ENCODE data around the gene MGAT5.

MGAT5 gene

DNA sequence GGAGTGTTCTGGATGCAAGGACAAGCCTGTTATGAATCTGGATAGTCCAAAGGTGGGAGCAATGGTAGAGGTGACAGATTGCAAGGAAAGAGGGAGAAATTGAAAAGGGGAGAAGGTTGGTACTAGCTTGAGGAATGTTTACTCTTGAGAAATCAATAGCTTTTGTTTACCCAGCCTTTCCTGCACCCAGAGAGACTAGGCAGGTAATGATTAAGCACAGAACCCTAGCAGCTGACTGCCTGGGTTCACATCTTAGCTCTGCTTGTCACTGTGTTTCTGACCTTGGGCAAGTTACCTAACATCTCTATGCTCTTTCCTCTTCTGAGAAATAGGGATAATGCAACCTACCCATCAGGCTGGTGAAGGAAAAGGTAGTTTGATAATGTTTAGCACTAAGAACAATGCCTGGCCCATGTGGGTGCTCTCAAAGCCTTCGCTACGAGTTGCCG is 178.6 kb downstream of the MGAT5 start:
- no peak for DNase-seq

DNA sequence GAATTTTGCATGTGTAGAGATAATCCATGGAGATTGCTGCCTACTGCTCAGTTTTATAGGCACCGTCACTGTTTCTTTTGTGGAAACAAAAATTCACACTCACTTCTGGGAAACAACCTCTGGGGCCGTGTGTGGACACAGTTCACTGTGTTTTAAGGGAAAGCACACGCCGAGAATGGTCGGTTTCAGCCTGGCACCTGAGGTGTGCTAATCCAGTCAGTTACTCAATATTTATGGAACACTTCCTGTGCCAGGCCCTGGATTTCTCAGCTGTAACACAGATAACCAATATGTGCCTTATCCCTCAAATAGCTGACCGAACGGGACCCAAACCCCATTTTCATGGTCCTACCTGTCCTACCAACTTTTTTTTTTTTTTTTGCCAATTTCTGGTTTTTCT is 179.6 kb downstream of the MGAT5 start:
- DNase-seq: no peak

DNA sequence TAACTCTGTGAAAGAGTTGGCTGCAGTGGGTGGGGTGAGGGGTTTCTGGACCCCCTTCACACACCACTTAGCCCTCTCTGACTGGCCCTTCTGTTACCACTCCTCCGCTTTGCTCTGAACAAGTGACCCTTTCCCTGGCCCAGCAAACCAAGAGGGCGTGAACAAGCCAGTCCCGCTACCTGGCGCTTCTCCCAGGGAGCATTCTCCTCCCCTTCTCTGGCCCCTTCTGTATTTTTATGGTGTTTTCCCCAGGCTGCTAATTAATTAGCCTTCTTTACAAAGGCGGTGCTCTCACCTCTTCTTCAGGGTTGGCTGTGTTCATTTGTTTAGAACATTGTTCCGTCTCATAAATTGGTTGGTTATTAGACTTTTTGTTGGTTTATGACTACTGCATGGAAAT is 180.1 kb downstream of the MGAT5 start:
- no peak for DNase-seq

DNA sequence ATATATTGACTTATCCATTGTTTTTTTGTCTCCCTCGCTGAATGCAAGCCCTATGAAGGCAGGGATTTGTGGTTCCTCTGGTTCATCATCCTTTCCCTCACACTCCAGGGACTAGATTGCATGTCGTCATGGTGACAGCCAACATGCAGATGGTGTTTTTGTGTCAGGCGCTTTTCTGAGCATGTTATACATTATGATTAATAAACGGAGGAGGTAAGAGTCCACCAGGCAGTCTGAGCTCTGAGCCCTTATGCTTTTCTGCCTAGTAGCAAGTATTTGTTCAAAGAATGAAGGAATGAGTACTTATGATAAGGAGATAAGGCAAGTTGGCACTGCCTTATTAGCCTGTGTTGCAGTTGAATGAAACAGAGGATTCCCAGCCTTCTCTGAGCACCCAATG is 181.6 kb downstream of the MGAT5 start:
- DNase-seq: no peak

DNA sequence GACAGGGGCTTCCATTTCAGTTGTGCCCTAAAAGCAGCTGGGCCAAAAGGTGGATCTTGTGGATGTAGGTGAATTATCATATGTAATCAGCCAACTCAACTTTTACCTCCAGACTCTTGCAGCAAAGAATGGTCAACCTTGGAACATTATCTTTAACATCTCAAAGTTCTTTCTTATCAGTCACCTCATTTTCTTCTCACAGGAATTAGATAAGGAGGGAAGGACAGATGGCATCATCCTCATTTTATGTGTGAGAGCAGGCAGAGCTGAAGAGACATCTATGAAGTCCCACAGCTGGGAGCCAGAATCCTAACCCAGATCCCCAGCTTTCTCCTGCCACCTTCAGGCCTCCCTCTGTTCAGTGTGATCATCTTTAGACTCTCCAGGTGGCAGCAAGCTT is 182.1 kb downstream of the MGAT5 start:
- DNase-seq: no peak

DNA sequence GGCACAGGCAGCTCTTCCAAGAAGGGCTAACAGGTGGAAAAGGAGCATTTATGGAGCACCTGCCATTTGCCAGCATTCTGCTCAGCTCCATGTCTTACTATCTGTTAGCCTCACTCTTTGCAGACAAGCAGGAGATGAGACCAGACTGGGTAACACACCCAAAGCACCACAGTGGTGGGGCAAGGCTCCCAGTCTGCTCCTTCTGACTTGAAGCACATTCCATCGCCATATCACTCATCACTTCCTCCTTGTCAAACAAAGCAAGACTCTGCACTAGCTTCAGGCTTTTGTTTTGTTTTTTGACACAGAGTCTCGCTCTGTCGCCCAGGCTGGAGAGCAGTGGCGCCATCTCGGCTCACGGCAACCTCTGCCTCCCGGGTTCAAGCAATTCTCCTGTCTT is 182.8 kb downstream of the MGAT5 start:
- no peak for DNase-seq

DNA sequence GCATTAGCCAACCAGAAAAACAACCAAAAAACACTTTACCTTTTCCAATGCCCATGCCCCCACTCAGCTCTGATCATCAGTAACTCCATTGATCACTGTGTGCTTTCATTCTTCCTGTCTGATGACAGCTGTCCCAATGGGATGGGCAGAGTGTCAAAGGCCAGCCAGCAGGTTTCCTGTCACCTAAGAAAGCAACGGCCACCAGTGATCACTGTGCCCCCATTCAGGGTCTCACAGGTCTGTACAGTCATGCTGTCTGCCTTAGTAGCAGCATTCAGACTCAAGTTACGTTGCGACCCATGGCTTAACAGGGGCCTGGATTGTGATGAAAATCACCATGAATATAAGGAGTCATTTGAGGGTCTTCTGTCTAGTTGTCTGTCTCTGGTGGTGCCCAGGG is 184.5 kb downstream of the MGAT5 start:
- no peak for DNase-seq

DNA sequence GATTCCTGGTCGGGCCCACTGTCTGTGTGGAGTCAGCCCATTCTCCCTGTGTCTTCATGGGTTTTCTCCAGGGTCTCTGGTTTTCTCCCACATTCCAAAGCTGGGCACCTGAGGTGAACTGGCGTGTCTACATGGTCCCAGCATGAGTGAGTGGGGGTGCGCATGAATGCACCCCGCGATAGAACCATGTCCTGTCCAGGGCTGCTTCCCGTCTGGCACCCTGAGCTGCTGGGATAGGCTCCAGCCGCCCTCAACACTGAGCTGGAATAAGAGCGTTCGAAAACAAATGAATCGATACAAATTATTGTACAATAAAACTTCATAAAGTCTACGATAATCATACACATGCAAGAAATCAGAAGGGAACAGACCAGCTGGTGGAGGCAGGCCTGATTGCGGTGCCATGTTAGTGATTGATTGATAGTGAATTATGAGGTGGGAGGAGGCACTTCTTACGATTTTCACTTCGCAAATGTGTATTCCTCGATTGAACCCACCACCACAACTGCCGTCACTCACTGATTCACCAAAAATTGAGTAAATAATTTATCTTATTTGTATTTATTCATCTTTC is 186.6 kb downstream of the MGAT5 start:
- DNase-seq: no peak

DNA sequence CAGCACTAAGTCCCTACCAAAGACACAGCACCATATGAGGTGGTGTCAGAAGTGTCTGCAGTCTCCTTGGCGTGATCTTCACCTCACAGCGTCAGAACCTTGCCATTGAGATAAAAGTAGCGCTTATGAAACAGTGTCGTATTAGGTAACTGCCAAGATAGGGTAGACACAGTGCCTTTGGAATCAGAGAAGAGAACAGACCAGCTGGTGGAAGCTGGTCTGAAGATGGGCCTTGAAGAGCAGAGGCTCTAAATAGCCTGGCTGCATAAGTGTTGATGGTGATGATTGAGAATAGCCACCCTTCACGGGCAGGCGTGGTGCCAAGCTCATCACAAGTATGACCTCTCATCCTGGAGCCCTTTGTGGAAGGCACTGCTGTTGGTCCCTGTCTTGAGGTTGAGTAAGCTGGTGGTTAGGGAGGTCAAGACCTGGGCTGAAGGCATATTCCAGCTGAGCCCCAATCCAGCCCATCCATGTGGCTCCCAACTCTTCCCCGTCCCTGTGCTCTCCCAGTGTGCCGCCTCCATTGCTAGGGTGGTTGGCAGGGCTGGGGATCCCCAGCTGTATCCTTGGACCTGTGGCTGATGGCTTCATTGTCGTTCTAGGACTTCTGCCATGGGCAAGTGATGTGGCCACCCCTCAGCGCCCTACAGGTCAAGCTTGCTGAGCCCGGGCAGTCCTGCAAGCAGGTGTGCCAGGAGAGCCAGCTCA is 187.4 kb downstream of the MGAT5 start:
- DNase-seq: no peak

DNA sequence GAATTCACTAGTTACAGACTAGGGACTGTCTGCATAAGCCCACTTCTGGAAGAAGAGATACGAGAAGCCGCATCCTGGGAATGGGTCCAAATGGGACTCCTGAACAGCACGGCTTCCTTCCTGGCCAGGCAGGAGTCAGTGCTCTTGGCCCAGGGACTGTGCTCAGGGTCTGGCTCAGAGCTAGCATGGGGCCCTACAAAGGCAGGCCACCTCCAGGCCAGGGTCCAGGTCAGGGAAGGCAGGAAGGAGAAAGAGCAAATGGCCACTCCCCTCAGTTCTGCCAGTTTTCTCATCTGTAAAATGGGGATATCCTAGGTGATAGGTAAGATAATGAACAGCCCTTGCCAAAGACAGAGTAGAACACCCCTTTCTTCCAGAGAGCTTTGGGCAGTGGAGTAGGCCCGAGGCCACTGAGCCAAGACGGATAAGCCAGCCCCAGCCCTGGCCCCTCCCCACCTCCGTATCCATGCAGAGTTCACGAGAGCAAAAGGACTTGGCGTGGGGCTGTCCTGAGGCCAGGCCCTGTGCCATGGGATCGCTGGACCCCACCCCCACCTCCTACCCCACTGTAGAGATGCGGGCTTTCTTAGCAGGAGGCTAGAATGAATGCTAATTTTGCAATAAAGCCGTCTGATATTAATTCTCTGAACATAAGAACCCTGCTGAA is 190.1 kb downstream of the MGAT5 start:
- DNase-seq: no peak

DNA sequence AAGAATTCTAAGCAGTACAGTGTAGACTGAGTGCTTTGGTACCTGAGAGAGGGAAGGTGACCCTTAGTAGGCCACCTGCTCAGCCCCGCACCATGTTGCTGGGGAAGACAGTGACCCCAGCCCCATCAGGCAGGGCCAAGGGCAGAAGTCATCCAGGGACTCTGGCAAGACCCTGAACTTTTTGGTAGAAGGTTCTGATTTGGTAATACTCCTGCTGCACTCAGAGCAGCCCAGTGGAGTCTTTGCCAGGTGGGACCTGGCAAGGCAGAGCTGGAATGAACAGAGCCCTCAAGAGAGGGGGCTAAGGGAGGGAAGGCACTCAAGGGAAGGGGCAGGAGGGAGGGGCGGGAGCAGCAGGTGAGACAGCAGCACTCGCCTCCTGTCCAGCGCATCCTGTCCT is 191.2 kb downstream of the MGAT5 start:
- DNase-seq: no peak

DNA sequence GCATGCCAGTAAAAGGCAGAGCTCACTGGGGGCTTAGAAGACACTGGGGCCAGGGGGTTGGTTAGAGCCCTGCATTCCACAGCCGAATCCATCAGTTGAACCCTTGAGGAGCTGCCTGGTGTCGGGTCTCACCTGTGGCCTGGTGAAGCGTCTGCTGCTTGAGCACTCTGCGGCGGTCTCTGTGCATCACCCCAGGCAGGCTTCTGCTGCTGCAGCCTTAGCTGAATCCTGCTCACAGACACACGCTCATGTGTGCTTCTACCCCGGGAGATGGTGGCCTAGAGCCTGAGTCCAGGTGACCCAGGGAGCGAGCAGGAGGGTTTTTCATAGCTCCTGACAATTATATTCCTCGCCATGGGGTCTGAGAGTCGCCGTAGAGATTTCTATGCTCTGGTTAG is 192.1 kb downstream of the MGAT5 start:
- no peak for DNase-seq

DNA sequence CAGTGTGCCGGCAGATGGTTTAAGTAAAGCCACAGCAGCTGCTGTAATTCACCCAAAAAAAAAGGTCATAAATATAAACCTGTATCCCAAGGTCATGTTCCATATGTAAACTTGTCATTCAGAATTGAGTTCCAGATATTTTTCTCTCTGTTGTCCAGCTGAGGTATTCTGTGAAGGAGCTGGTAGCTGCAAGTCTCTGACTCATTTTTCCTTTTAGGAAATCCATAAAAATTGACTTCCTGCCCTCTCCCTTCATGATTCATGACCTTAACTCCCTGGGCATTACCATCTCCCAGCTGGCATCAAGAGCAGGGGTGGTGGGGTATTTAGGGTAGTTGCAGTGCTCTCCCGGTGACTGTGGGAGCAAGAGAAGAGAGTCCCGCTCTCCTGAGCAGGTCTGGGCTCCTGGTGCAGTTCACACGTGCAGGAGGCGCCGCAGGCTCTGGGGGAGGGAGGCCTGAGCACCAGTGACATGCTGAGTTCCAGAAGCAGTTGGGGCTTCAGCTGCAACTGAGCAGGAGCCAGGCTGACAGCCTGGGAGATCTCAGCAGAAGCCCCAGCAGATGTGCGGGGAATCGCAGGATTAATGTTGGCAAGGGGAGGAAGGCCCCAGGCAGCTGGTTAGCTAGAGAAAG is 192.6 kb downstream of the MGAT5 start:
- no peak for DNase-seq

DNA sequence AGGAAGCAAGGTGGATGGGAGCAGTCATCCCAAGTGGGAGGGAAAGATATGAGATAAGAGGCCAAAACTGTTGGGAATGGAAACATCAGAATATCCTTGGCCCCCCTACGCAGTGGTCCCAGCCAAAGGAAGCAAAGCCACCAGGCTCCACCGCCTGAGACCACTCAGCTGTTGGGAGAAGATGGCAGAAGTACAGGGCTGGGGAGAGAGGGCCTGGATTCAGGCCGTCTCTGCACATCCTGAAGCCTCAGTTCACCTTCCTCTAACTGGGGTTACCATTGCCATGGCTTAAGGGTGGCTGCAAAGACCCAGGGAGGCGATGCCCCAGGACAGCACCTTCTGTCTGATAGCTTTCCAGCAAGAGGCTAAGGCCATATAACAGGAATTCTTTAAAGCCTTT is 193.8 kb downstream of the MGAT5 start:
- DNase-seq: no peak

DNA sequence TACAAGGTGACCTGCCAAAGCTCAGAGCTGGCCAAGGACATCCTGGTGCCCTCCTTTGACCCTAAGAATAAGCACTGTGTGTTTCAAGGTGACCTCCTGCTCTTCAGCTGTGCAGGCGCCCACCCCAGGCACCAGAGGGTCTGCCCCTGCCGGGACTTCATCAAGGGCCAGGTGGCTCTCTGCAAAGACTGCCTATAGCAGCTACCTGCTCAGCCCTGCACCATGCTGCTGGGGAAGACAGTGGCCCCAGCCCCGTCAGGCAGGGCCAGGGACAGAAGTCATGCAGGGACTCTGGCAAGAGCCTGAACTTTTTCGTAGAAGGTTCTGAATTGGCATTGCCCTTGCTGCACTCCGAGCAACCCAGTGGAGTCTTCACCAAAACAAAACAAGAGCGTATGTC is 194.8 kb downstream of the MGAT5 start:
- DNase-seq: no peak

DNA sequence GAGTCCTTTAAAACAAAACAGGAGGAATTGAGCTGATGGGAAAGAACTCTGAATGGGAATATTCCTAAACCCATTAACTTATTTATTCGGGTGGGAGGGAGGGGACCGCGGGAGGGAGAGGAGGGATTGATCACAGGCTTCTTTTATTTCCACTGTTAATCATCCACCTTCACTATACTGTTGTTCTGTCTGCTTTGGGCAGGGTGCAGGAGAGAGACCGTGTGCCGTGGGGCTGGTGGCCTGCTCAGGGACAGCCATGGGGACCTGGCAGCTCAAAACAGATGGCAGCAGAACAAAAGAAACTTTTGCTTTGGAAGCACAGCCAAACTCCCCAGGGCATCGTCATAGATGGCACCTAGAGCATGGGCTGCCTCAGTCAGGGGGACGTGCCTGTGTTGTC is 195.3 kb downstream of the MGAT5 start:
- DNase-seq: no peak

DNA sequence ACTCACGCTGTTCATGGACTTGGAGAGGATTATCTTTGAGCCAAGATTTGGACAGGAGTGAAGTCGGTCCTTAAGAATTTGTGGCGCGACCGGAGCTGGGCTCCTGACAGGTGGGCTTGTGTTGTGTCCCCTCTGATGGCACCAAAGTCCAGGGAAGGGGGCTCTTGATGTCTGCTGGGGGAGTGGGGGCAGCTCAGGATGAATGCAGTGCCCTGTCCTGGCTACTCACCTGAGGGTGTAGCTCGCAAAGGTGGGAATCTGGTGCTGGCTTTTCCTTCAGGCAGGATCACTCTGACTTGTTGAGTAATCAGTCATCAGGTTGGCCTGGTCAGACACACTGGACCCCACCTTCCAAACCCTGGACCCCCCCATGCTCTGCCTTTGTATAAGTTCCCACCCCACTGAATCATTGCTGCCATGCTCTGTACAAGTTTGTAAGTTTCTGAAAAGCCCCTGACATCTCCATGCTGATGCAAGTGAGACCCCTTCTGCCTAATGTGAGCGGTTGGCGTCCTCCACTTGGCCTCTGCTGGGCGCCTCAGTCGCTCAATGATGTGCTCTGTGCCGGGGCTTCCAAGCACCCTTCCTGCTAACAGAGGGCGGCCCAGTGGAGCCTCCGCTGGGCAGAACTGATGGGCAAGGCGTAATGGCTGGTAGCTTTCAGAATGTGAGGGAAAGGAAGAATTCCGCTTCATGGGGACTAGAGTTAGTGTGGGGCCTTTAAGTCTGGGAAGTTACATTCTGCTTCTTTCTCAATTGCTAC is 196.1 kb downstream of the MGAT5 start:
- DNase-seq: no peak

DNA sequence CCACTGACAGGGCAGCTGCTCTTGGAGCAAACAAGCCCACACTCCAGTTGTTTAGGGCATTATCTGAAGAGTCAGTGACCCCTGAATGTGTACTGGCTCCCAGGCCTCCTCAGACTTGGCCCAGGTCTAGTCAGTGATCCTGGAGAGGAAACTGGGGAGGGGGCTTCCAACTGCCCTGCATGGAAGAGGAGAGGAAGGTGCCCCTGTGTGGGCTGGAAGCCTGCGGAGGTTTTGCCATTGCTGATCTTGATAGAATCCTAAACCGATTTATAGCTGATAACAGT is 197.4 kb downstream of the MGAT5 start:
- DNase-seq: no peak

DNA sequence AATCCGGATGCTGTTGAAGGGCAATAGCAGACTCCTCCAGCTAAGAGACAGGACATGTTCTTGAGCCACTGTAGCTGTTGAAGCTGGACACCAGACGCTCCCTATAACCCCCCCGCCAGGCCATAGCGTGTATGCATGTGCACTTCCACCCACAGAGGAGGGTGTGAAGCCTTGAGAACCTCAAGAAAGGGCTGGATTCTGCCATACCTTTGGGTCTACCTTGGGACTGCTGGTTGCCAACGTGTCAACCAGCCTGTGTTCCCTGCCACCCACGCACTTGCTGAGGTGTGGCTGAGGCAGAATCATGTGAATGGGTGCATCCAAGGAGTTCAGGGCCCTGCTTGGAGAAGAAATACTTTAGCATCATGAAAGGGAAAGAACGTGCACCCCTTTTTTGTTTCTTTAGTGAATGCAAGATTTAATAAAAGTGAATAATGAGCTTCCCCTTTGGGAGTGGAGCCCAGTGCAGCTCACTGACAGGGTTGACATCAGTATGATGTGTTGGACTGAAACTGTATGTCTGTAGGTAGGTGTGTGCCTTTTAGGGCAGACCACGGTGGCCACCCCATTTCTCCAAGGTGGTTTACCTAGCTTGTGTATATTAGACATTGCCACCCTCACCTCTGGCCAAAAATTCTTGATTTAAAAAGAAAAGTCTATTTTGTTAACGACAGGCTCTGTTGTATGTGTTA is 198.3 kb downstream of the MGAT5 start:
- no peak for DNase-seq

DNA sequence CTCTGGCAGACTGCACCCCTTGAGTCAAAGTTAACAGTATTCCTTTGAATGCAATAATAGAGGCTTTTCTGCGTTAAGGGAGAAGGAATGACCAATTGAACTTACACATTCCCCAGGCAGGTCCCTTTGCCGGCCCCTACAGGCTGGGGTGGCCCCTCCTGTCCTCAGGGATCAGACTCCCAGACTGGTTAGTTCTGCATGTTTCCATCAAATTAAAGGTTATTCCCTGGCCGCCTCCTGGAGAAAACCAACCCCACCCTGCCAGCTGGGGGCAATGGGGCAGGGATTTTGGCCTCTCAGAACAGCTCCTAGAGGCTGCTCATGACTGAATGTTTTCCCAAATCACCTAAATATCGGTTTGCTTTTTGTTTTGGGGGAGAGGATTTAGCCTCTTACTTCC is 199.6 kb downstream of the MGAT5 start:
- DNase-seq: peak; percentile 2

DNA sequence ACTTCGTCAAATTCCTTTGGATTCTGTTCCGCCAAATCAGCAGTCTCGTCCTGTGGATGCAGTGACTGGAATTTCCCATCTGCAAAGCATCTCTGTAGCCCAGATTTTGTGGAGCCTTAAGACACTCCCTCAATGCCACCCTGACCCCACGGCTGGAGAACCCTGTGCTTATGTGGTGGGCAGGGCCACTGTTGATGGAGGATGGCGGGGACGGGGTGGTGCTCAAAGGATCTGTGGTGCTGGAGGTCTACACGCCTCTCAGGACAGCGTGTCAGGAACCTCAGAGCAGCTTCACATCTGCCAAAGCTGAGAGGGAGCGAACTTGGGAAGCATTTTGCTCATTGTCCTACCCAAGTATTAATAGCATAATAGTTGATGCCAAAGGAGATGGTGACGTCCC is 200.1 kb downstream of the MGAT5 start:
- DNase-seq: peak; percentile 4

DNA sequence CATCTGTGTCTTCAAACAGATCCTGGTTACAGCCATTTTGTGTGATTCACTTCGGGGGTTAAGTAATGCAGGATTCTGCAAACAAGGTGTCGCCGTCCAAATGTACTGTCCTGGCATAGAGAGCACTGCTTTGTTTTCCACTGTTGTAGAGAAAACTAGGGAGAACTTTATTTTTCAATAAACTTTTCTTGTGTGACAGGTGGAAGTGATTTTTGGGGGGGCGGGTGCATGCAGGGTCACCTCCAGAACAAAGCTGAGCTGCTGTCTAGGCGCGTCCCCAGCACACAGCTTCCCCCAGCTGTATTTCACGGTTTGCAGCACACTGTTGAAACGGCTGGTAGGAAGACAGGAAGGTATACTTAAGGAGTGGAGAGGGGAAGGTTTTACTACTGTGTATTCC is 200.6 kb downstream of the MGAT5 start:
- DNase-seq: peak; percentile 2

DNA sequence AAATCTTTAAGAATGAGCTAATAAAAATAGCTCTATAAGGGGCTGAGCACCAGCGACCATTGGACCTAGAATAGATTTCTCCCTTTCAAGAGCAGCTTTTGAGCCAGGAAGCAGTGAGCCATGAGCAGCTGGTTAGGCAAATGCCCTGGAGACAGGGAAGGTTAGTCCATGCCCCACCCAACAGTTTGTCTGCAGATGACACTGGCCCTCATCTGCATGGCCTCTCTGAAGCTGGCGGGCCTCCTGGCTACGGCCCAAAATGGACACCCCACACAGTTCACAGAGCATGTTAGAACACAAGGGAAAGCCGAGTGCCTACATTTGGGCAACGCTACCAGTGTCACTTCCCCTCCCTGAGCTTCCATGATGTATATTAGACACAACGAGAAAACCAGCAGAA is 201.1 kb downstream of the MGAT5 start:
- DNase-seq: peak; percentile 4

All from activated T-cell treated with anti-CD3 and anti-CD28 coated beads, Interleukin-2, amount 50 U/mL, for 1 hour (primary cell).